Liver (tissue), 9 donors: Measurements from ENCODE around the gene CA10. TPM values are rescaled to one million over a fixed set of nuclear protein-coding genes. Genes with fewer than 3 reads are reported as not detected.

Source experiments
- DNase-seq: peaks from one replicate; pipeline ENCODE4 v3.0.0-alpha.2; 2017; ENCODE audit warnings: low spot score
- H3K27ac ChIP-seq, 2 donors: one replicate each; pipeline ENCODE4 v1.7.0; 2013; ENCODE audit warnings: inconsistent platforms in 2 of 2, low read length in 2 of 2, control low read depth in 1 of 2, low read depth in 1 of 2, mild to moderate bottlenecking in 1 of 2
- H3K27me3 ChIP-seq, 4 donors: one replicate each; pipeline versions ENCODE4 v1.6.1 to v1.7.0; 2013; ENCODE audit warnings: low read length in 3 of 4, inconsistent platforms in 1 of 4, mild to moderate bottlenecking in 1 of 4, moderate library complexity in 1 of 4; ENCODE audit not compliant: control insufficient read depth in 4 of 4, insufficient read depth in 4 of 4
- H3K36me3 ChIP-seq, 4 donors: one replicate each; pipeline versions ENCODE4 v1.6.1 to v1.7.0; 2013; ENCODE audit warnings: low read length in 3 of 4, mild to moderate bottlenecking in 3 of 4, low read depth in 1 of 4, moderate library complexity in 1 of 4; ENCODE audit not compliant: control insufficient read depth in 4 of 4, insufficient read depth in 3 of 4
- H3K4me1 ChIP-seq, 4 donors: one replicate each; pipeline versions ENCODE4 v1.6.1 to v1.7.0; 2013; ENCODE audit warnings: low read length in 3 of 4, mild to moderate bottlenecking in 3 of 4, moderate library complexity in 1 of 4; ENCODE audit not compliant: control insufficient read depth in 4 of 4, insufficient read depth in 4 of 4
- H3K4me3 ChIP-seq, 3 donors: one replicate each; pipeline versions ENCODE4 v1.6.1 to v1.7.0; 2013; ENCODE audit warnings: low read length in 3 of 3, control low read depth in 1 of 3, low read depth in 1 of 3, mild to moderate bottlenecking in 1 of 3
- H3K9ac ChIP-seq, 2 donors: one replicate each; pipeline ENCODE4 v1.7.0; 2013; ENCODE audit warnings: low read length in 2 of 2, mild to moderate bottlenecking in 2 of 2, moderate library complexity in 2 of 2, control low read depth in 1 of 2, low read depth in 1 of 2
- H3K9me3 ChIP-seq, 4 donors: one replicate each; pipeline versions ENCODE4 v1.6.1 to v1.7.0; 2013; ENCODE audit warnings: low read length in 3 of 4; ENCODE audit not compliant: control insufficient read depth in 4 of 4
- ATF3 ChIP-seq: IDR thresholded peaks from 2 replicates; pipeline ENCODE4 v1.6.1; 2016; ENCODE audit warnings: antibody characterized with exemption
- EGR1 ChIP-seq, 2 donors: IDR thresholded peaks; 2 replicates each; pipeline ENCODE4 v1.6.1; 2016 to 2018; ENCODE audit warnings: antibody characterized with exemption in 2 of 2, low read depth in 2 of 2
- FOXA1 ChIP-seq: IDR thresholded peaks from 2 replicates; pipeline ENCODE4 v1.6.1; 2016; ENCODE audit warnings: antibody characterized with exemption
- FOXA2 ChIP-seq: IDR thresholded peaks from 2 replicates; pipeline ENCODE4 v1.6.1; 2016; ENCODE audit warnings: antibody characterized with exemption
- GABPA ChIP-seq, 2 donors: IDR thresholded peaks in 1 of 2; conservative IDR thresholded peaks in 1 of 2; 2 replicates each; pipeline ENCODE4 v1.6.1; 2016; ENCODE audit warnings: antibody characterized with exemption in 2 of 2, mild to moderate bottlenecking in 1 of 2, moderate library complexity in 1 of 2
- HNF4A ChIP-seq, 2 donors: conservative IDR thresholded peaks; 2 replicates each; pipeline ENCODE4 v1.6.1; 2016; ENCODE audit warnings: antibody characterized with exemption in 2 of 2, mild to moderate bottlenecking in 2 of 2
- HNF4G ChIP-seq: IDR thresholded peaks from 2 replicates; pipeline ENCODE4 v1.6.1; 2016; ENCODE audit warnings: antibody characterized with exemption
- JUND ChIP-seq, 2 donors: IDR thresholded peaks; 2 replicates each; pipeline ENCODE4 v1.6.1; 2016; ENCODE audit warnings: antibody characterized with exemption in 2 of 2
- MAX ChIP-seq: IDR thresholded peaks from 2 replicates; pipeline ENCODE4 v1.6.1; 2016; ENCODE audit warnings: antibody characterized with exemption
- NR2F2 ChIP-seq: IDR thresholded peaks from 2 replicates; pipeline ENCODE4 v1.6.1; 2016; ENCODE audit warnings: antibody characterized with exemption
- RAD21 ChIP-seq, 2 donors: IDR thresholded peaks; 2 replicates each; pipeline ENCODE4 v1.6.1; 2016; ENCODE audit warnings: antibody characterized with exemption in 2 of 2, mild to moderate bottlenecking in 2 of 2
- RXRA ChIP-seq, 2 donors: IDR thresholded peaks; 2 replicates each; pipeline ENCODE4 v1.6.1; 2017 to 2018; ENCODE audit warnings: antibody characterized with exemption in 2 of 2, mild to moderate bottlenecking in 1 of 2
- SP1 ChIP-seq: IDR thresholded peaks from 2 replicates; pipeline ENCODE4 v1.6.1; 2018; ENCODE audit warnings: antibody characterized with exemption, mild to moderate bottlenecking
- TAF1 ChIP-seq: conservative IDR thresholded peaks from 2 replicates; pipeline ENCODE4 v1.6.1; 2016; ENCODE audit warnings: antibody characterized with exemption, mild to moderate bottlenecking
- YY1 ChIP-seq: IDR thresholded peaks from 2 replicates; pipeline ENCODE4 v1.6.1; 2016; ENCODE audit warnings: antibody characterized with exemption, mild to moderate bottlenecking
- ZBTB33 ChIP-seq: IDR thresholded peaks from 2 replicates; pipeline ENCODE4 v1.6.1; 2016; ENCODE audit warnings: antibody characterized with exemption
- WGBS: extraction: QIAGEN DNeasy Blood & Tissue Kit; methylation state at CpG from one replicate; pipeline ENCODE4 v1.1.7; 2013; 5-methylcytosine and 5-hydroxymethylcytosine counted together
- polyA plus RNA-seq, 2 donors: library from polyadenylated mRNA; stranded (reverse) in 1 of 2; unstranded in 1 of 2; fragments of 200-250 nt in 1 of 2; fragments of >200 nt in 1 of 2; fragmentation: Nextera tagmentation in 1 of 2; extraction: Ambion mirVana in 1 of 2; gene quantifications; one replicate each; pipeline versions ENCODE4 v1.2.1 to v1.2.3, GENCODE V29; 2013 to 2015
- total RNA-seq, 2 donors: library from RNA; depleted of rRNA; stranded (reverse); fragments of >200 nt; gene quantifications; one replicate each; pipeline ENCODE4 v1.2.3, GENCODE V29; 2014
- TF ChIP-seq, protein P1 (sequence below): fragments of 150-350 bp; IDR thresholded peaks from 2 replicates; pipeline ENCODE4 v1.5.1; 2017; ENCODE audit warnings: improper control_type of control experiment, low read depth, low read length; ENCODE audit not compliant: missing input control
- TF ChIP-seq, protein P2 (sequence below): IDR thresholded peaks from 2 replicates; pipeline ENCODE4 v1.6.1; 2016; ENCODE audit warnings: antibody characterized with exemption, mild to moderate bottlenecking
- donor health status: healthy.
- donor health status: healthy.
- donor health status: healthy.
- donor health status: healthy.
- donor health status: healthy.

Gene CA10
- total RNA-seq (under 1 TPM in 1 of 2 donors, not detected in 1; 0.05 TPM), polyA plus RNA-seq (not detected)

GRCh38 chr17:52158450-52159042 is at the start of gene CA10:
TSS of gene CA10 (minus strand) at chr17:52158714.
- H3K27me3 ChIP-seq: peaks cover 2 to 13% (median 11%) of the 10 kb centered on the region in 4 donors
- H3K36me3 ChIP-seq: no peaks in the 10 kb centered on the region
- H3K9ac ChIP-seq: no peak within 1 kb of the TSS
- peaks cover 0 to 5% (median under 1%) of the 10 kb centered on the region in 4 donors for H3K4me1 ChIP-seq
- 6% methylated on average over 52 of the region's 52 CpGs for WGBS
- peak within 1 kb of the TSS in 1 of 3 donors; percentile 4 for H3K4me3 ChIP-seq
- TF ChIP-seq, protein P1, sequence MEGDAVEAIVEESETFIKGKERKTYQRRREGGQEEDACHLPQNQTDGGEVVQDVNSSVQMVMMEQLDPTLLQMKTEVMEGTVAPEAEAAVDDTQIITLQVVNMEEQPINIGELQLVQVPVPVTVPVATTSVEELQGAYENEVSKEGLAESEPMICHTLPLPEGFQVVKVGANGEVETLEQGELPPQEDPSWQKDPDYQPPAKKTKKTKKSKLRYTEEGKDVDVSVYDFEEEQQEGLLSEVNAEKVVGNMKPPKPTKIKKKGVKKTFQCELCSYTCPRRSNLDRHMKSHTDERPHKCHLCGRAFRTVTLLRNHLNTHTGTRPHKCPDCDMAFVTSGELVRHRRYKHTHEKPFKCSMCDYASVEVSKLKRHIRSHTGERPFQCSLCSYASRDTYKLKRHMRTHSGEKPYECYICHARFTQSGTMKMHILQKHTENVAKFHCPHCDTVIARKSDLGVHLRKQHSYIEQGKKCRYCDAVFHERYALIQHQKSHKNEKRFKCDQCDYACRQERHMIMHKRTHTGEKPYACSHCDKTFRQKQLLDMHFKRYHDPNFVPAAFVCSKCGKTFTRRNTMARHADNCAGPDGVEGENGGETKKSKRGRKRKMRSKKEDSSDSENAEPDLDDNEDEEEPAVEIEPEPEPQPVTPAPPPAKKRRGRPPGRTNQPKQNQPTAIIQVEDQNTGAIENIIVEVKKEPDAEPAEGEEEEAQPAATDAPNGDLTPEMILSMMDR: no peak
- TF ChIP-seq RAD21 (IDR thresholded peaks at IDR 0.05): no peak
- no peak for TF ChIP-seq EGR1 (IDR thresholded peaks at IDR 0.05; ENCODE audit: low read depth in 2 of 2)
- TF ChIP-seq FOXA1: no peak
- TF ChIP-seq RXRA (IDR thresholded peaks at IDR 0.05): no peak
- TF ChIP-seq, protein P2, sequence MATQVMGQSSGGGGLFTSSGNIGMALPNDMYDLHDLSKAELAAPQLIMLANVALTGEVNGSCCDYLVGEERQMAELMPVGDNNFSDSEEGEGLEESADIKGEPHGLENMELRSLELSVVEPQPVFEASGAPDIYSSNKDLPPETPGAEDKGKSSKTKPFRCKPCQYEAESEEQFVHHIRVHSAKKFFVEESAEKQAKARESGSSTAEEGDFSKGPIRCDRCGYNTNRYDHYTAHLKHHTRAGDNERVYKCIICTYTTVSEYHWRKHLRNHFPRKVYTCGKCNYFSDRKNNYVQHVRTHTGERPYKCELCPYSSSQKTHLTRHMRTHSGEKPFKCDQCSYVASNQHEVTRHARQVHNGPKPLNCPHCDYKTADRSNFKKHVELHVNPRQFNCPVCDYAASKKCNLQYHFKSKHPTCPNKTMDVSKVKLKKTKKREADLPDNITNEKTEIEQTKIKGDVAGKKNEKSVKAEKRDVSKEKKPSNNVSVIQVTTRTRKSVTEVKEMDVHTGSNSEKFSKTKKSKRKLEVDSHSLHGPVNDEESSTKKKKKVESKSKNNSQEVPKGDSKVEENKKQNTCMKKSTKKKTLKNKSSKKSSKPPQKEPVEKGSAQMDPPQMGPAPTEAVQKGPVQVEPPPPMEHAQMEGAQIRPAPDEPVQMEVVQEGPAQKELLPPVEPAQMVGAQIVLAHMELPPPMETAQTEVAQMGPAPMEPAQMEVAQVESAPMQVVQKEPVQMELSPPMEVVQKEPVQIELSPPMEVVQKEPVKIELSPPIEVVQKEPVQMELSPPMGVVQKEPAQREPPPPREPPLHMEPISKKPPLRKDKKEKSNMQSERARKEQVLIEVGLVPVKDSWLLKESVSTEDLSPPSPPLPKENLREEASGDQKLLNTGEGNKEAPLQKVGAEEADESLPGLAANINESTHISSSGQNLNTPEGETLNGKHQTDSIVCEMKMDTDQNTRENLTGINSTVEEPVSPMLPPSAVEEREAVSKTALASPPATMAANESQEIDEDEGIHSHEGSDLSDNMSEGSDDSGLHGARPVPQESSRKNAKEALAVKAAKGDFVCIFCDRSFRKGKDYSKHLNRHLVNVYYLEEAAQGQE: no peak
- no peak for TF ChIP-seq JUND (IDR thresholded peaks at IDR 0.05)
- no peak for TF ChIP-seq ATF3
- no peak for TF ChIP-seq SP1
- no peak for TF ChIP-seq HNF4G
- no peak for TF ChIP-seq MAX
- TF ChIP-seq YY1: no peak
- no peak for TF ChIP-seq TAF1
- no peak for TF ChIP-seq GABPA (IDR thresholded peaks at IDR 0.05 in 1 of 2, conservative IDR thresholded peaks at IDR 0.05 in 1 of 2)
- H3K27ac ChIP-seq: no peak within 1 kb of the TSS
- peaks cover 0 to 4% (median 0%) of the 10 kb centered on the region in 4 donors for H3K9me3 ChIP-seq
- no peak for DNase-seq

DNA sequence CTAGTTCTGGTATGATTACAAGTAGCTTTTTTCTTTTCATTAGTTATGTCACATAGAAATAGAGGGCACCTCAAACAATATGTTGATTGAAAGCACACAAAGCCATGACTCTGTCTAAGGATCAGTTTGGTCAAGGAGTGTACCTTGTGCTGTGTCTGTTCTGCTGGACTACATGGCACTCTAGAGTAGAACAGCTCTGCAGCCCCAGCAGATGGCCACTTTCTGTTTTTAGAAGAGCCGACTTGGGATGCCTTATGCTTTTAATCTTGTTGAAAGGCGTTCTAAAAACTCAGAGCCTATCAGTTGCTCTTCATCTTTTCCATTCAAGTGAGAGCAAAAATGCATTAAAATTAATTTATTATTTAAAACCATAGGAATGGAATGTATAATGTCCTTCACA is 49.3 kb upstream of the CA10 start:
- TF ChIP-seq HNF4A (conservative IDR thresholded peaks at IDR 0.05) (no peak), FOXA2 (no peak), ATF3 (no peak), ZBTB33 (no peak), HNF4G (no peak), EGR1 (IDR thresholded peaks at IDR 0.05; ENCODE audit: low read depth in 2 of 2) (no peak), GABPA (IDR thresholded peaks at IDR 0.05 in 1 of 2, conservative IDR thresholded peaks at IDR 0.05 in 1 of 2) (no peak), JUND (IDR thresholded peaks at IDR 0.05) (no peak), FOXA1 (no peak), NR2F2 (no peak), RXRA (IDR thresholded peaks at IDR 0.05) (no peak), TAF1 (no peak), MAX (no peak), YY1 (no peak)
- TF ChIP-seq, protein P1: no peak
- 73% methylated on average over 2 of the region's 2 CpGs for WGBS
- Histone ChIP-seq H3K27ac (no peak overlapping the region), H3K4me1 (no peaks in the 10 kb centered on the region), H3K36me3 (peaks cover 0 to 2% (median 0%) of the 10 kb centered on the region in 4 donors), H3K4me3 (no peak overlapping the region), H3K9me3 (no peaks in the 10 kb centered on the region), H3K27me3 (no peaks in the 10 kb centered on the region), H3K9ac (no peak overlapping the region)
- DNase-seq: no peak
